GM12892 (cell line): Measurements from ENCODE around the gene STUB1.

Experiments used
- POLR2A ChIP-seq: IDR thresholded peaks from 2 replicates; pipeline ENCODE4 v1.6.1; 2011; ENCODE audit warnings: low read depth, low read length, control low read depth
- POLR2AphosphoS5 ChIP-seq: IDR thresholded peaks from 2 replicates; pipeline ENCODE4 v1.6.1; 2011; ENCODE audit warnings: low read depth, low read length, control low read depth
- TAF1 ChIP-seq: IDR thresholded peaks from 2 replicates; pipeline ENCODE4 v1.6.1; 2011; ENCODE audit warnings: low read depth, mild to moderate bottlenecking, control low read depth, low read length, borderline replicate concordance

GRCh38 chr16:694863-695354 lies 14.7 kb downstream of the STUB1 start:
- TF ChIP-seq POLR2A = no peak
- TF ChIP-seq POLR2AphosphoS5 = no peak
- TF ChIP-seq TAF1 = no peak
